ENCODE results near the gene HTRA3. TPM values are rescaled to one million over a fixed set of nuclear protein-coding genes. Genes with fewer than 3 reads are reported as not detected.

HTRA3 gene
- total RNA-seq, 1 donor from 2014 or later = 35.2 TPM

DNA sequence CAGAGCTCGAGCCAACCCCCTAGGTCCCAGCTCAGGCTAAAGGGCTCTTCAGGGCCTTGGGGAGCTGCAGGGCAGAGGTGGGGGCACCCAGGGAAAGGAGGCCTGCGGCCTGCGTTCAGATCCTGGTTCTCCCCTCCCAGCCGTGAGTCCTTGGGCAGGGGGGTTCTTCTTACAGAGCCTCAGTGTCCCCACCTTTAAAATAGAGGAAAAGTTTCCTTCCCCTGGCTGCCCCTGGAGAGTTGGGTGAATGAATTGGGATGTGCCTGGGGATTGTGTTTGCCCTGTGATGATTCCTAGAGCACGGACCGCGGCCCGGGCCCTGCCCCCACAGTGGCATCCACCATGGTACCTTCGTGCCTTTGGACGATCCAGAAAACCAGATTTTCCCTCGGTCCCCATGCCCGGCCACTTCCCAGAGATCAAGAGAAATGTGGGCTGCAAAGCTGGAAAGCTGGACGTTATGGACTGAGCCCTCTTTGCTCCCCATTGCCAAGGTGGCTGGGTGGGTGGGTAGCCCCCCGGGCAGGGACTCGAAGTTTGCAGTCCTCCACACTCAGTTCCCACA lies 11.4 kb downstream of the HTRA3 start:
- no peak overlapping the region for H3K4me3 ChIP-seq (ENCODE audit: insufficient read depth, low read depth, low read length)
- no peaks in the 10 kb centered on the region for H3K9me3 ChIP-seq (ENCODE audit: insufficient read depth, low read depth, low read length)
- no peak overlapping the region for H3K4me2 ChIP-seq (ENCODE audit: low read length)
- no peak overlapping the region for H3K4me3 Mint-ChIP-seq (ENCODE audit: unreplicated experiment)
- no peak for TF ChIP-seq EZH2 (IDR thresholded peaks at IDR 0.05; ENCODE audit: insufficient read depth, low read length)
- TF ChIP-seq, protein P1, sequence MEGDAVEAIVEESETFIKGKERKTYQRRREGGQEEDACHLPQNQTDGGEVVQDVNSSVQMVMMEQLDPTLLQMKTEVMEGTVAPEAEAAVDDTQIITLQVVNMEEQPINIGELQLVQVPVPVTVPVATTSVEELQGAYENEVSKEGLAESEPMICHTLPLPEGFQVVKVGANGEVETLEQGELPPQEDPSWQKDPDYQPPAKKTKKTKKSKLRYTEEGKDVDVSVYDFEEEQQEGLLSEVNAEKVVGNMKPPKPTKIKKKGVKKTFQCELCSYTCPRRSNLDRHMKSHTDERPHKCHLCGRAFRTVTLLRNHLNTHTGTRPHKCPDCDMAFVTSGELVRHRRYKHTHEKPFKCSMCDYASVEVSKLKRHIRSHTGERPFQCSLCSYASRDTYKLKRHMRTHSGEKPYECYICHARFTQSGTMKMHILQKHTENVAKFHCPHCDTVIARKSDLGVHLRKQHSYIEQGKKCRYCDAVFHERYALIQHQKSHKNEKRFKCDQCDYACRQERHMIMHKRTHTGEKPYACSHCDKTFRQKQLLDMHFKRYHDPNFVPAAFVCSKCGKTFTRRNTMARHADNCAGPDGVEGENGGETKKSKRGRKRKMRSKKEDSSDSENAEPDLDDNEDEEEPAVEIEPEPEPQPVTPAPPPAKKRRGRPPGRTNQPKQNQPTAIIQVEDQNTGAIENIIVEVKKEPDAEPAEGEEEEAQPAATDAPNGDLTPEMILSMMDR (IDR thresholded peaks at IDR 0.05; ENCODE audit: insufficient read depth, low read depth, low read length) = no peak
- H3K9ac ChIP-seq (ENCODE audit: low read length) = no peak overlapping the region
- no peaks in the 10 kb centered on the region for H4K20me1 ChIP-seq (ENCODE audit: insufficient read depth, low read length)
- peaks cover 2% of the 10 kb centered on the region for H3K9me3 Mint-ChIP-seq (ENCODE audit: unreplicated experiment)
- FAIRE-seq (no peak), DNase-seq (ENCODE audit: low read depth) (no peak)
- H3K27me3 Mint-ChIP-seq (ENCODE audit: low read depth, unreplicated experiment) = peaks cover 8% of the 10 kb centered on the region
- peaks cover 10% of the 10 kb centered on the region for H3K36me3 Mint-ChIP-seq (ENCODE audit: low read depth, unreplicated experiment)
- no peak overlapping the region for H2AFZ ChIP-seq (ENCODE audit: low read depth, low read length)
- H3K27ac Mint-ChIP-seq (ENCODE audit: unreplicated experiment) = no peak overlapping the region
- no peaks in the 10 kb centered on the region for H3K36me3 ChIP-seq (ENCODE audit: insufficient read depth, low read length)
- no peaks in the 10 kb centered on the region for H3K79me2 ChIP-seq (ENCODE audit: insufficient read depth, low read length)
- H3K4me1 Mint-ChIP-seq (ENCODE audit: low read depth, unreplicated experiment) = peaks cover 26% of the 10 kb centered on the region
- H3K27ac ChIP-seq (ENCODE audit: low read depth, low read length) = no peak overlapping the region
- peaks cover 27% of the 10 kb centered on the region for H3K4me1 ChIP-seq (ENCODE audit: insufficient read depth, low read length)
- H3K27me3 ChIP-seq (ENCODE audit: insufficient read depth, low read length) = no peaks in the 10 kb centered on the region

DNA sequence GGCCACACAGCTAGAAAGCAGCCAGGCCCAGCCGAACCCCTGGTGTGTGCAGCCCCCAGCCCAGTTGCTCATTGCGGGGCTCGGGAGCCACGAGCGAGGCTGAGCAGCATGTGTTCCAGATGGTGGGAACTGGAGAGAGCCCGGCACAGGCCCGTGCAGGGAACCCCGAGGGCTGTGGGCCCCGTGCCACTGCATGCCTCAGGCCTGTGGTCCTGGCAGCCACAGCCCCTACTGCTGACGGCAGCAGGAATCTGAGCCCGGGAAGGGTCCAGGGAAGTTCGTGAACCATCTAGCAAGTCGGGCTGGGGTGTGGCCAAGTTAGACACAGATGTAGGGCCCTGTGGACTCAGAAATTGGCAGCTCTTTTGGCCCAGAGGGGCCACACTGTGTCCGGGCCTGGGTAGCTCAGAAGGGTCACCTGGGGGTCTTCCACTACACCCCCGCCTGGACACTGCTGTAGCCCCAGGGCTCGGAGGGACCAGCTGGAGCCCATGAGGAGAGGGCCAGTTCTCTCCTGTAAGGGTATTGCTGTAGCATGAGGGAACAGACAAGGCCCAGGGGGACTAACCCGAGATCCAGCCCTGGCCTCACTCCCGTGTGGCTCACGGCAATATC lies 12.1 kb downstream of the HTRA3 start:
- no peak overlapping the region for H2AFZ ChIP-seq (ENCODE audit: low read depth, low read length)

More for the DNA sequence above, 12.1 kb downstream of the HTRA3 start:
- Histone ChIP-seq H3K4me2 (ENCODE audit: low read length) (no peak overlapping the region), H3K4me1 (ENCODE audit: insufficient read depth, low read length) (peaks cover 23% of the 10 kb centered on the region), H3K36me3 (ENCODE audit: insufficient read depth, low read length) (no peaks in the 10 kb centered on the region), H3K4me3 (ENCODE audit: insufficient read depth, low read depth, low read length) (no peak overlapping the region), H4K20me1 (ENCODE audit: insufficient read depth, low read length) (no peaks in the 10 kb centered on the region), H3K79me2 (ENCODE audit: insufficient read depth, low read length) (no peaks in the 10 kb centered on the region), H3K9me3 (ENCODE audit: insufficient read depth, low read depth, low read length) (no peaks in the 10 kb centered on the region), H3K27ac (ENCODE audit: low read depth, low read length) (no peak overlapping the region), H3K27me3 (ENCODE audit: insufficient read depth, low read length) (no peaks in the 10 kb centered on the region), H3K9ac (ENCODE audit: low read length) (no peak overlapping the region)
- Mint-ChIP-seq H3K4me3 (ENCODE audit: unreplicated experiment) (no peak overlapping the region), H3K36me3 (ENCODE audit: low read depth, unreplicated experiment) (peaks cover 11% of the 10 kb centered on the region), H3K27ac (ENCODE audit: unreplicated experiment) (no peak overlapping the region), H3K9me3 (ENCODE audit: unreplicated experiment) (peaks cover 2% of the 10 kb centered on the region), H3K27me3 (ENCODE audit: low read depth, unreplicated experiment) (peaks cover 8% of the 10 kb centered on the region), H3K4me1 (ENCODE audit: low read depth, unreplicated experiment) (peaks cover 24% of the 10 kb centered on the region)
- TF ChIP-seq, protein P1 (IDR thresholded peaks at IDR 0.05; ENCODE audit: insufficient read depth, low read depth, low read length) = no peak
- TF ChIP-seq EZH2 (IDR thresholded peaks at IDR 0.05; ENCODE audit: insufficient read depth, low read length) = no peak
- FAIRE-seq (no peak), DNase-seq (ENCODE audit: low read depth) (peak; percentile 87)

All from astrocyte (in vitro differentiated cells and primary cell).